ENCODE data around the gene INAVA. TPM values are rescaled to one million over a fixed set of nuclear protein-coding genes. Genes with fewer than 3 reads are reported as not detected.

INAVA gene
- total and polyA plus RNA-seq, 9 of the 15 experiments (the other 6 are each of a cell fraction or from before 2014, with no cell fraction given), result 0.09 TPM; not detected in 8

GRCh38 chr1:200886594-200886993, 8.1 kb upstream of the INAVA start (continued):
- TF ChIP-seq ELK1 (CRISPR knock-in tag; IDR thresholded peaks at IDR 0.05) (no peak), ZC3H11A (IDR thresholded peaks at IDR 0.05; ENCODE audit: low read depth, low read length) (no peak), BRF1 (IDR thresholded peaks at IDR 0.05; ENCODE audit: borderline replicate concordance, extremely low read depth, insufficient read length) (no peak), MGA (IDR thresholded peaks at IDR 0.05) (no peak), GTF2E2 (tag; IDR thresholded peaks at IDR 0.05) (no peak), ZNF277 (CRISPR knock-in tag; IDR thresholded peaks at IDR 0.05; ENCODE audit: borderline replicate concordance) (no peak), ZNF263 (CRISPR knock-in tag; IDR thresholded peaks at IDR 0.05; ENCODE audit: borderline replicate concordance) (no peak), RUNX1 (IDR thresholded peaks at IDR 0.05; ENCODE audit: low read depth) (no peak), ZNF740 (CRISPR knock-in tag; IDR thresholded peaks at IDR 0.05) (no peak), ZNF740 (tag; IDR thresholded peaks at IDR 0.05) (peak in 1 of 2 experiments; percentile 86; a peak in 1 of 4 replicates), NFIX (CRISPR knock-in tag; IDR thresholded peaks at IDR 0.05; ENCODE audit: low read depth) (no peak), ZKSCAN8 (CRISPR knock-in tag; IDR thresholded peaks at IDR 0.05) (no peak)
